CD4-positive, alpha-beta T cell treated with Interleukin-6 for 4 hours (primary cell): ENCODE results near the gene SPDYE17.
"Not testable (repeated sequence)": the region's sequence is repeated elsewhere in the genome, so short reads cannot be mapped to it uniquely, and the experiment has no call there.

Experiments
- DNase-seq: peaks from one replicate; pipeline ENCODE4 v3.0.0-alpha.2; 2020; ENCODE audit warnings: mixed read lengths

The SPDYE17 gene

GRCh38 chr7:76998764-76999450 lies 33.3 kb downstream of the SPDYE17 start:
- DNase-seq = not testable (repeated sequence)

GRCh38 chr7:76998285-76998589 lies 33.9 kb downstream of the SPDYE17 start:
- DNase-seq = no peak

GRCh38 chr7:76997381-76998284 lies 34.5 kb downstream of the SPDYE17 start:
- no peak for DNase-seq

GRCh38 chr7:76996932-76997331 lies 35.2 kb downstream of the SPDYE17 start:
- DNase-seq = not testable (repeated sequence)

- DNase-seq = not testable (repeated sequence)
Measured at GRCh38 chr7:76994286-76994685, 37.9 kb downstream of the SPDYE17 start.

- DNase-seq = not testable (repeated sequence)
Measured at GRCh38 chr7:76993831-76994230, 38.3 kb downstream of the SPDYE17 start.

GRCh38 chr7:76992871-76993270 lies 39.3 kb downstream of the SPDYE17 start:
- not testable (repeated sequence) for DNase-seq

- not testable (repeated sequence) for DNase-seq
Measured at GRCh38 chr7:76992204-76992603, 40.0 kb downstream of the SPDYE17 start.

- not testable (repeated sequence) for DNase-seq
Measured at GRCh38 chr7:76990202-76990601, 42.0 kb downstream of the SPDYE17 start.

- not testable (repeated sequence) for DNase-seq
Measured at GRCh38 chr7:76985924-76986717, 46.0 kb downstream of the SPDYE17 start.

GRCh38 chr7:76984784-76985136 lies 47.4 kb downstream of the SPDYE17 start:
- DNase-seq = not testable (repeated sequence)

- DNase-seq = not testable (repeated sequence)
Measured at GRCh38 chr7:76983937-76984783, 48.0 kb downstream of the SPDYE17 start.

- not testable (repeated sequence) for DNase-seq
Measured at GRCh38 chr7:76983333-76983732, 48.8 kb downstream of the SPDYE17 start.

- not testable (repeated sequence) for DNase-seq
Measured at GRCh38 chr7:76982501-76982900, 49.7 kb downstream of the SPDYE17 start.

- not testable (repeated sequence) for DNase-seq
Measured at GRCh38 chr7:76981187-76981970, 50.8 kb downstream of the SPDYE17 start.

- DNase-seq = not testable (repeated sequence)
Measured at GRCh38 chr7:76980576-76980975, 51.6 kb downstream of the SPDYE17 start.

- not testable (repeated sequence) for DNase-seq
Measured at GRCh38 chr7:76977761-76978367, 54.3 kb downstream of the SPDYE17 start.

GRCh38 chr7:76974793-76975579 lies 57.2 kb downstream of the SPDYE17 start:
- not testable (repeated sequence) for DNase-seq

- DNase-seq = not testable (repeated sequence)
Measured at GRCh38 chr7:76974336-76974735, 57.8 kb downstream of the SPDYE17 start.

GRCh38 chr7:76972391-76972790 lies 59.8 kb downstream of the SPDYE17 start:
- DNase-seq = not testable (repeated sequence)
